Neutrophil (primary cell): Measurements from ENCODE around the gene PIGQ.

Experiments
- H3K27ac ChIP-seq: fragments of 200-600 bp; sonication (generic); 2 replicates; pipeline ENCODE4 v1.5.1; 2016; ENCODE audit warnings: mild to moderate bottlenecking, moderate library complexity
- H3K27me3 ChIP-seq: fragments of 200-600 bp; sonication (generic); 2 replicates; pipeline ENCODE4 v1.6.0; 2016; ENCODE audit warnings: mild to moderate bottlenecking
- H3K36me3 ChIP-seq: fragments of 200-600 bp; sonication (generic); 2 replicates; pipeline ENCODE4 v1.5.1; 2017
- H3K4me1 ChIP-seq, 2 experiments: fragments of 200-600 bp in 1 of 2; sonication (generic) in 1 of 2; 1 replicate in 1 of 2; 2 replicates in 1 of 2; pipeline versions ENCODE4 v1.5.1 to v1.6.1; 2013 to 2016; ENCODE audit warnings: low read depth in 1 of 2, low read length in 1 of 2, mild to moderate bottlenecking in 1 of 2, moderate library complexity in 1 of 2; ENCODE audit not compliant: control insufficient read depth in 1 of 2, insufficient read depth in 1 of 2
- H3K4me3 ChIP-seq, 2 experiments: fragments of 200-600 bp in 1 of 2; sonication (generic) in 1 of 2; 1 replicate in 1 of 2; 2 replicates in 1 of 2; pipeline ENCODE4 v1.5.1; 2013 to 2016; ENCODE audit warnings: low read depth in 1 of 2, low read length in 1 of 2, mild to moderate bottlenecking in 1 of 2, moderate library complexity in 1 of 2
- H3K9me3 ChIP-seq: fragments of 200-600 bp; sonication (generic); 2 replicates; pipeline ENCODE4 v1.5.1; 2016
- TF ChIP-seq, protein P1 (sequence below): fragments of 200-600 bp; sonication (generic); IDR thresholded peaks from 2 replicates; pipeline ENCODE4 v1.5.1; 2016; ENCODE audit warnings: antibody characterized with exemption

Gene PIGQ

DNA sequence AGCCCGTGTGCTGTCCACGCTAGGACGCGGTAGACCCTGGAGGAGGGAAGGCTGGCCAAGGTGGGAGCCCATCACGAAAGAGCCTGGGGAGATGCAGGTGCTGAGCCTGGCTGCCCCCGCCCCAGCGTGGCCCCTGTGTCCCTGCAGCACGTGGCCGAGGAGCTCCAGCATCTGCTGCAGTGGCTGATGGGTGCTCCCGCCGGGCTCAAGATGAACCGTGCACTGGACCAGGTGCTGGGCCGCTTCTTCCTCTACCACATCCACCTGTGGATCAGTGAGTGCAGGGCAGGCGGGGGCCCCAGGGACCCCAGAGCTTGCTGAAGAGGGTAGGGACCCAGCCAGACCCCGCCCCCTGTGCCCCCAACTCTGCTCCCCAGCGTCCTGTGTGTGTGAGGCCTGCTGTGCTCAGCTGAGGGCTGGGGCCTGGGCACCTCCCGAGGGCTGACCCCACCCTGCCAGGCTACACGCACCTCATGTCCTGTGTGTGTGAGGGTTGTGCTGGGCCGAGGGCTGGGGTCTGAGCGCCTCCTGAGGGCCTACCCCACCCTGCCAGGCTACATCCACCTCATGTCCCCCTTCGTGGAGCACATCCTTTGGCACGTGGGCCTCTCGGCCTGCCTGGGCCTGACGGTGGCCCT lies 8.6 kb downstream of the PIGQ start:
- TF ChIP-seq, protein P1, sequence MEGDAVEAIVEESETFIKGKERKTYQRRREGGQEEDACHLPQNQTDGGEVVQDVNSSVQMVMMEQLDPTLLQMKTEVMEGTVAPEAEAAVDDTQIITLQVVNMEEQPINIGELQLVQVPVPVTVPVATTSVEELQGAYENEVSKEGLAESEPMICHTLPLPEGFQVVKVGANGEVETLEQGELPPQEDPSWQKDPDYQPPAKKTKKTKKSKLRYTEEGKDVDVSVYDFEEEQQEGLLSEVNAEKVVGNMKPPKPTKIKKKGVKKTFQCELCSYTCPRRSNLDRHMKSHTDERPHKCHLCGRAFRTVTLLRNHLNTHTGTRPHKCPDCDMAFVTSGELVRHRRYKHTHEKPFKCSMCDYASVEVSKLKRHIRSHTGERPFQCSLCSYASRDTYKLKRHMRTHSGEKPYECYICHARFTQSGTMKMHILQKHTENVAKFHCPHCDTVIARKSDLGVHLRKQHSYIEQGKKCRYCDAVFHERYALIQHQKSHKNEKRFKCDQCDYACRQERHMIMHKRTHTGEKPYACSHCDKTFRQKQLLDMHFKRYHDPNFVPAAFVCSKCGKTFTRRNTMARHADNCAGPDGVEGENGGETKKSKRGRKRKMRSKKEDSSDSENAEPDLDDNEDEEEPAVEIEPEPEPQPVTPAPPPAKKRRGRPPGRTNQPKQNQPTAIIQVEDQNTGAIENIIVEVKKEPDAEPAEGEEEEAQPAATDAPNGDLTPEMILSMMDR = no peak
- no peaks in the 10 kb centered on the region for H3K9me3 ChIP-seq
- no peak overlapping the region for H3K27ac ChIP-seq
- H3K27me3 ChIP-seq = no peaks in the 10 kb centered on the region
- H3K36me3 ChIP-seq = peaks cover 25% of the 10 kb centered on the region
- peaks cover 14 to 15% of the 10 kb centered on the region in 2 experiments for H3K4me1 ChIP-seq
- H3K4me3 ChIP-seq = peak overlapping the region in 1 of 2 experiments; percentile 54

DNA sequence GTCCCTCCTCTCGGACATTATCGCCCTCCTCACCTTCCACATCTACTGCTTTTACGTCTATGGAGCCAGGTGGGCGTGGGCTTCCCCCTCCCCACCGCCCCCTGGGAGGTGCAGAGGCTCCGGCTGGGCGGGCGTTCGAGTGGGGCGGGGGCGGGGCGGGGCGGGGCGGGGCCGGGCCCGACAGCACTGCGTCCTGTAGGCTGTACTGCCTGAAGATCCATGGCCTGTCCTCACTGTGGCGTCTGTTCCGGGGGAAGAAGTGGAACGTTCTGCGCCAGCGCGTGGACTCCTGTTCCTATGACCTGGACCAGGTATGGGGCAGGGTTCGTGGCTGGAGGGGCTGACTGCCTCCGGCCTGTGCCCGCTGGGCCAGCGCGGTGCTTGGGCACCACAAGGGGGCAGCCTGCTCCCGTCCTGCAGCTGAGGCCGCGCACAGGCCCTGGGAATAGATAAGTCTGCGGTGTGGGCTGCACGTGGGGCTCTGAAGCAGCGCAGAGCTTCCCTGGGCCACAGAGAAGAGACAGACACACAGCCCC lies 9.2 kb downstream of the PIGQ start:
- H3K4me3 ChIP-seq = peak overlapping the region in 1 of 2 experiments; percentile 54

DNA sequence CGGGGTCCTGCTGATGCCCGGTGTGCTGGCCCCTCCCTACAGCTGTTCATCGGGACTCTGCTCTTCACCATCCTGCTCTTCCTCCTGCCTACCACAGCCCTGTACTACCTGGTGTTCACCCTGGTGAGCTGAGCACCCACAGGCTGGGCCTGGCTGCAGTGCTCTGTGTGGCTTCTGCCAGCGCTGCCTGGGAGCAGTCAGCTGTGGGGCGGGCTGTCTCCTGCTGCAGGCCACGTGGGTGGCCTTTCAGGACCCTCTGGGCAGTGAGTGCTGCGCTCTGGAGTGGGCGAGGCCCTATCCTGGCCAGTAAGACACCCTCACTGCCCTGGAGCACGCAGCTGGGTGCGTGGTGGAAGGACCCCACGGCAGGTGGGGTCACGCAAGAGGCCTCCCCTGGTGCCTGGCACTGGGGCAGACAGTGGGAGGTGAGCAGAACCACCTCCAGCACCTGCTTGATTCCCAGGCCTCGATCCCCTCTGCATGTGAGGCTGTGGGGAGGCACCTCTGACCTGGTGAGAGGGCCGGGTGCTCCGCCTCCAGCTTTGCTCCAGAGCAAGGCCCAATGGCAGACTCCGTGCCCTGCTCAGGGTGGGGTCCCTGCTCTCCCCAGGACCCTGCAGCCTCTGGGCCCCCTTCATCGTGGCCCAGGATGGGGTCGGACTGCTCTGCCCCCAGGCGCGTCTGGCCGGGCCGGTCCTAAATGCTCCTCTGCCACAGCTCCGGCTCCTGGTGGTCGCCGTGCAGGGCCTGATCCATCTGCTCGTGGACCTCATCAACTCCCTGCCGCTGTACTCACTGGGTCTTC lies 10.6 kb downstream of the PIGQ start:
- TF ChIP-seq, protein P1 = no peak
- no peaks in the 10 kb centered on the region for H3K9me3 ChIP-seq
- no peak overlapping the region for H3K4me3 ChIP-seq
- peaks cover 13% of the 10 kb centered on the region for H3K36me3 ChIP-seq
- no peak overlapping the region for H3K27ac ChIP-seq
- H3K4me1 ChIP-seq = peaks cover 14 to 15% of the 10 kb centered on the region in 2 experiments
- peaks cover 3% of the 10 kb centered on the region for H3K27me3 ChIP-seq

More for the DNA sequence above, 9.2 kb downstream of the PIGQ start:
- H3K9me3 ChIP-seq = no peaks in the 10 kb centered on the region
- H3K27ac ChIP-seq = no peak overlapping the region
- H3K27me3 ChIP-seq = no peaks in the 10 kb centered on the region
- TF ChIP-seq, protein P1 = peak; percentile 87
- H3K36me3 ChIP-seq = peaks cover 27% of the 10 kb centered on the region
- H3K4me1 ChIP-seq = peaks cover 14 to 15% of the 10 kb centered on the region in 2 experiments

DNA sequence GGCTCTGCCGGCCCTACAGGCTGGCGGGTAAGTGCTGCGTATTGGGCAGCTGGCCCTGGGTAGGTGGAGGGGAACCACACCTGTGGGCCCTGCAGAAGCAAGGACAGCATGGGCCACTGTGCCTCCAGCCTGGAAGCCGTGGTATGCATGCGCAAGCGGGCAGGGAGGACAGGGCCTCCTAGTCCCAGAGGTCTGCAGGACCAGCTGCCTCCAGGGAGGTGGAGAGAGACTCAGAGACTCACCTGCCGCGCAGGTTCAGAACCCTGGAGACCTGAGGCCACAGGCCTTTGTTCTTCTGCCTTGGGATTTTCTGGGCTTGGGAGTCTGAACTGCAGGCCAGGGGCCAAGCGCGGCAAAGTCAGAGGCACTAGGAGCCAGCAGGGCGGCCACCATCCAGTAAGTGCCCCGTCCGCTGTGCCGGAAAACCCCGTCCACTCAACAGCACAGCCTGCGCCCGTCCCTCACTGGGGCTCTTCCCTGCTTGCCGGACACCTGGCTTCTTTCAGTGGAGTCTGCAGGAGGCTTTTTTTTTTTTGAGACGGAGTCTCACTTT lies 11.3 kb downstream of the PIGQ start:
- Histone ChIP-seq H3K4me3 (no peak overlapping the region), H3K4me1 (peaks cover 12 to 14% of the 10 kb centered on the region in 2 experiments), H3K9me3 (no peaks in the 10 kb centered on the region), H3K27me3 (peaks cover 9% of the 10 kb centered on the region), H3K27ac (no peak overlapping the region), H3K36me3 (peaks cover 13% of the 10 kb centered on the region)
- TF ChIP-seq, protein P1 = no peak

DNA sequence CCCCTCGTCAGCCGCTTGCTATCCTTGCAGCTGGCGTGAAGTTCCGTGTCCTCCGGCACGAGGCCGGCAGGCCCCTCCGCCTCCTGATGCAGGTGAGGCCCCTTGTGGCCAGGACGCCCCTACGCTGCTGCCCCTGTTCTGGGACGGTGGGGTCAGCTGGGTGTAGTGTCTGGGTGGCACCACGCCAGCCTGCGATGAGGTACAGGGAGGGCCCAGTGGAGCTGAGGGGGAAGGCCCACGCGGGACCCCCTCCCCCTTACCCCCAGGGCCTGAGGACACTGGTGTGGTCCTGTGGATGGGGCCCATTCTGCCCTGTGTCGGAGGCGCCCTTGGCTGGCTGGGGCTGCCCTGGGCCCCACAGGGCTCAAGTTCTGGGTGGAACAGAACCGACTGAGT lies 12.4 kb downstream of the PIGQ start:
- peaks cover 13% of the 10 kb centered on the region for H3K36me3 ChIP-seq

More for the DNA sequence above, 12.4 kb downstream of the PIGQ start:
- H3K4me3 ChIP-seq = no peak overlapping the region
- peaks cover 12% of the 10 kb centered on the region for H3K27me3 ChIP-seq
- H3K4me1 ChIP-seq = peaks cover 3 to 9% of the 10 kb centered on the region in 2 experiments
- H3K27ac ChIP-seq = no peak overlapping the region
- H3K9me3 ChIP-seq = no peaks in the 10 kb centered on the region
- TF ChIP-seq, protein P1 = no peak
